Thyroid gland (tissue), 4 donors: Measurements from ENCODE around the gene TRPM7.

Experiments used
- CTCF ChIP-seq, 6 experiments: fragments of 200-600 bp in 3 of 6; fragments of 450-650 bp in 3 of 6; sonication (generic) in 3 of 6; IDR thresholded peaks; one replicate each; pipeline ENCODE4 v1.5.1; 2016 to 2019; ENCODE audit warnings: antibody characterized with exemption in 6 of 6, mild to moderate bottlenecking in 2 of 6, inconsistent platforms in 1 of 6, moderate library complexity in 1 of 6
- POLR2A ChIP-seq, 2 donors: fragments of 450-650 bp; IDR thresholded peaks; one replicate each; pipeline ENCODE4 v1.6.1; 2017; ENCODE audit warnings: antibody characterized with exemption in 2 of 2, mild to moderate bottlenecking in 2 of 2, moderate library complexity in 1 of 2

- TF ChIP-seq CTCF (IDR thresholded peaks at IDR 0.05), result no peak
- TF ChIP-seq POLR2A (IDR thresholded peaks at IDR 0.05), result no peak
These were observed 50.5 kb downstream of the TRPM7 start for GRCh38 chr15:50636146-50636545.
